GM21717 (cell line): ENCODE data around the gene SPATA2L.
"Not testable (repeated sequence)": the region's sequence is repeated elsewhere in the genome, so short reads cannot be mapped to it uniquely, and the experiment has no call there.

Experiments used
- ATAC-seq: cut with Tn5 transposase; IDR thresholded peaks from one replicate; pipeline ENCODE4 v1.9.1; 2021; ENCODE audit warnings: mild to moderate bottlenecking, moderate library complexity; ENCODE audit not compliant: unreplicated experiment

The SPATA2L gene

DNA sequence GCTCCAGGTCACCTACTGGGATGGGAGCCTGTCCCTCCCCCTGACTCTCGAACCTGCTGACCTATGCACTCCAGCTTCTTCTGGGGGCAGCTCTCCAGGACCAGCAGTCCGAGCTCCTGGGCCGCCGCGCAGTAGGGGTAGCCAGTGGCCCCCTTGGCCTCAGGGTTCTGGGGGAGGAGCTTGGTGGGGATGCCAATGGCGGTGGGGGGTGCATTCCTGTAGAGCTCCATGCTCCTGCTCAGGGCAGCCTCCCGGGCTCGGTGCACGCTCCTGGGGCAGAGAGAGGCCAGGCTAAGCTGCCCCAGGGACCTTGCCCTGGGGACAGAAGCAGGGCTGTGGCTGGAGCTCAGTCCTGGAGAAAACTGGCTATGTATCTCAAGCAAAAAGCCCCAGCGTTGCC, 7.7 kb upstream of the SPATA2L start:
- ATAC-seq = no peak

DNA sequence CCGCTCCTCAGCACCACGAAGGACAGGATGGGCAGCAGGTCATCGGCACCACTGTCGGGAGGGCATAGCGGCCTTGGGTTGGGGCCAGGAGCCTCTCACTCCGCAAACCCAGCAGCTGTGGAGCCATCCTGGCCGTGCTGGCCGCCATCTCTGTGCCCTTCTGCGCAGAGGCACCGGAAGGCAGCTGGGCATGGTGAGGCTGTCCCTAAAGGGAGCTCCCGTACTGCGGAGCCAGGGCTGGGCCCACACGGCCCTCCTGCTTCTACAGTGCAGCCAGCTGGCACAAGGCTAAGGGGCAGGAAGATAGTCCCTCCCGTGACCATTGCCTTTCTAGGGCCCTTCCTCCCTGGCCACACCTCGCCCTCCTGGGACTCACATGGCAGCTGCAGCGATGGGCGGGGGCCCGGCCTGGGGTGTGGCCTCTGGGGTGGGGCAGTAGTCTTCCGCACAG, 7.0 kb upstream of the SPATA2L start:
- no peak for ATAC-seq

DNA sequence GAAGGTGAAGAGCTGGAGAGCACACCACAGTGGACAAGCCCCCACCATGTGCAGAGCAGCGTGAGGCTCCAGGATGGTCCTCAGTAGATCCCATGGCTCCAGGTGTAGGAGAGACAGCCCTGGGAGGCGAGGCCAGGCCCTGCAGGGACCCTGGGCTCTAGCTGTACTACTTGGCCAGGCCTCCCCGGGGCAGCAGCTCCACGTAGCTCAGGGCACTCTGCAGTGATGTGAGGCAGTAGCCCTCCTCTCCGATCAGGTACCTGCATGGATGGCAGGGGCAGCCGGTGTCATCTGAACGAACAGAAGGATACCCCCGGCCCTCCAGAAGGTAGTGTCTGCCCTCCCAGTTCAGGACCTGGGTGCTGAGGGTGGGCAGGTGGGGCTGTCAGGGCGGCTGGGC, 6.2 kb upstream of the SPATA2L start:
- no peak for ATAC-seq

DNA sequence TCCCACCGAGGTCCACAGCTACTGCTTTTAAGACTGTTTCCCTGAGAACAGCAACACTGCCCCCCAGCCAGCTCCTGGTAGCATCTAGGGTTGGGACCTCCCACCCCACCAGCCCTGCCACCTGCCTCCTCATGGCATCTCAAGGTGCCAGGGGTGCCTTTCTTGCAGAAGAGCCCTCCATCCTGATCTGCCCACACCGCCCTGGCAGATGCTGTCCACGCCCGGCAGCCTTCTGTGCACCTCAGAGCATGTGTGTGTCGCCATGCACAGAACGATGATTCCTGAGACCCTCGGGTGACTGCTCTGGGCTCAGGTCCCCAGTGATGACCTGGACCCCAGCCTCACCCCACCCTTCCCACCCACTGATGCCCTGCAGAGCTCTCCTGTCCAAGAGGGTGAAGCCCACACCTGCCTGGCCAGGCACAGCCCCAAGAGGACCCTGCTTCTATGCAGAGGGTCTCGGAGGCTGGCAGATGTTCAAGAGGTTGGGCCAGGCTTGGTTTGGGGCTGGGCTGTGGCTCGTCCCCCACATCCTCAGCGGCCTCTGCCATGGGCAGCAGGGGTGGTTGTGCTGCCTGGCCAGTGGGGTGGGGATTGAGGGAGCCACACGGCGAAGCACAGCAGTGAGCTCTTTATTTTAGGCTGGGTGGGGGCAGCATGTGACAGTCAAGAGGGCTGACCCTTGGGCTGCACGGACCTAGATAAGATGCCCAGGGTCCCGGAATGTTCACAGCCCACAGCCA, 5.2 kb upstream of the SPATA2L start:
- ATAC-seq = no peak

DNA sequence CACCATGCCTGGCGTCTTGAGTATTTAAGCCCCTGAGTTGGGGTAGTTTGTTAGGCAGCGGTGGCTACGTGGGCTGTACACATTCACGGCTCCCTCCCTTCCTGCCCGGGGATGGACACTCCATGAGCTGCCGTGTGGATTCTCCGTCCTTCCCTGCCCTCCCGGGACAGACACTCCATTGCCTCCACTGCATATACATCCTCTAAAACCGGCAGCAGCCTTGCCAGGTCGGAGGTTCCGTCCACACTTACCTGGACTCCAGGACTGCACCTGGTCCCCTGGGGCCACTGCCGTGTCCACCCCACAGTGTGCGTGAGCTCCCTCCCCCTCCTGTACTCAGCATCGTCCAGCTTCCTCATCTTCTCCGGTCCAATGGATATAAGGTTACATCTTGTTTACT, 3.5 kb upstream of the SPATA2L start:
- no peak for ATAC-seq

DNA sequence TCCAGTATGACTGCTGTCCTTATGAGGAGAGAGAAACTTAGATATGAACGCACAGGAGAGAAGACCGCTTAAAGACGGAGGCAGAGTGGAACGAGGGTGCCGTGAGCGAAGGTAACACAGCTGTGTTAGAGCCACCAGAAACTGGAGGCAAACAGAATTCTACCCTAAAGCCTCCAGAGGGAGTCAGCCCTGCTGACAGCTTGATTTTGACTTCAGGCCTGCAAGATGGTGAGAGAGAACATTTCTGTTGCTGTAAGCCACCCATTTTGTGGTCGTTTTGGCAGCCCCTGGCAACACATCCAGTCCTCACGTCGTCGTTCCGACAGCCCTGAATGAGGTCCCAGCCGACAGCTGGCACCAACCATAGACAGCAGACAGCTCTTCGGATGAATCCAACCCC, 2.8 kb upstream of the SPATA2L start:
- ATAC-seq = no peak

DNA sequence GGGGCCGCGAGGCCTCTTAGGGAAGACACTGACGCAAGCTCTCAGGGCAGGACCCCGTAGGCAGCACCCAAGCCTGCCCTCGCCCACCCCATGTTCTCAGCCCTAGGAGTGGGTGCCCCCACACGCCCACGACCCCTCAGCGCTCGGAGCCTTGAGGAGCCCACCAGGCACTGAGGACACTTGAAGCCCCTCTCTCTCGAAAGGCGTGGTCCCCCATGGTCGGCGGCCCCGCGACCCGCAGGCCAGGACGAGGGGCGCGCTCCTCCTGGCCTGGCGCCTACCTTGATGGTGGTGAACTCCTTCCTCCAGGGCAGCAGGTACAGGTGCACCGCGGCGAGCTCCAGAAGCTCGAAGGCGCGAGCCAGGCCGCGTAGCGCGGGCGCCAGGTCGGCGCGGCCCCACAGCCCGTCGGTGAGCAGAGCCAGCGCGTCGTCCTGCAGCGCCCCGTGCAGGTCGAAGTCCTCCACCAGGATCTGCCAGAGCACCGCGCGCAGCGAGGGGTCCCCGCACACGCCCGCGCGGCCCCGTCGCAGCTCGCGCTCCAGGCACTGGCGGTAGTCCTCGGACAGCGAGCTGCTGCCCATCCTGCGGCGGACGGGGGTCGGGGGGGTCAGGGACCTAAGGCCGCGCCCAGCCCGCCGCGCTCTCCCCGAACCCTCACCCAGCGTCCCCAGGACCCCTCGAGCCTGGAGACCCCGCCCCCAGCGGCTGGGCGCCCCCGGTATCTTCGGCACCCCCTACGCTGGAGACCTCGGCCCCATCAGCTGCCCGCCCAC, 668 bp downstream of the SPATA2L start:
- ATAC-seq = no peak

DNA sequence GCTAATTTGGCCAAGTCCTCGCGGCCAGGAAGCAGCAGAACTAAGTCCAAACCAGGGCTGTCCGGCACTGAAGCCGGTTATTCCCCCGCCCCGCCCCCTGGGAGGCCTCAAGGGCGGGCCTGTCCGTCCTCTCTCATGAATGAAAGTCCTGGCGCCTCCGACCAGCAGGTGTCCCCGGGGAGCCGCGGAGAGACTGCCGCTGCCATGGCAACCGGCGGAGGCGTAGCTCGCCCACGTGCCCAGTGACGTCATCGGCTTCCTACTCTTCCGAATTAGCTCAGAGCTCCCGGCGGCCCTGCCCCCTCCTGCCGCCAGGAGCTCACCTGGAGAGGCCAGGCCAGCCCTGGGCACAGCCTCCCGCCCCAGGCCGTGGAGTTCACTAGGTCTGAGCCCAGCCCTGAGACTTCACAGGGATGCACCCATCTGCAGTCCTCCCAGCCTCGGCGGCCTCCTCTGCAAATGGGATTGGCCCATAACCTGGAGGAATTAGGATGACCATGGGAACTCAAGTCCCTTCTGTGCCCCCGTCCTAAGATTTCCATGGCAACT, 1.3 kb downstream of the SPATA2L start:
- peak; percentile 35 for ATAC-seq

DNA sequence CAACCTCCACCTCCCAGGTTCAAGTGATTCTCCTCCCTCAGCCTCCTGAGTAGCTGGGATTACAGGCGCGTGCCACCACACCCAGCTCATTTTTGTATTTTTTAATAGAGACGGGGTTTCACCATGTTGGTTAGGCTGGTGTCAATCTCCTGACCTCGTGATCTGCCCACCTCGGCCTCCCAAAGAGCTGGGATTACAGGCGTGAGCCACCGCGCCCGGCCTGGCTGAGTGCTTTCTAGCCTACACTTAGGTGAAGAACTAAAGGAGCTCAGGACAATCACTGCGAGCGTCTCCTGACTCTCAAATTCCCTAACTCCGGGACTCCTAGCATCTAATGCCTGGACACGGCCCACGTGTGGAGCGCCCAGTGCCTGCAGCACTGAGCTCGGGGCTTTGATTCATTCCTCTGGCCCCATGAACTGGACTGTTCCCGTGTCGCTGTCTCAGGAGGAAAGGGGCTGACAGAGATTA, 1.8 kb downstream of the SPATA2L start:
- not testable (repeated sequence) for ATAC-seq

DNA sequence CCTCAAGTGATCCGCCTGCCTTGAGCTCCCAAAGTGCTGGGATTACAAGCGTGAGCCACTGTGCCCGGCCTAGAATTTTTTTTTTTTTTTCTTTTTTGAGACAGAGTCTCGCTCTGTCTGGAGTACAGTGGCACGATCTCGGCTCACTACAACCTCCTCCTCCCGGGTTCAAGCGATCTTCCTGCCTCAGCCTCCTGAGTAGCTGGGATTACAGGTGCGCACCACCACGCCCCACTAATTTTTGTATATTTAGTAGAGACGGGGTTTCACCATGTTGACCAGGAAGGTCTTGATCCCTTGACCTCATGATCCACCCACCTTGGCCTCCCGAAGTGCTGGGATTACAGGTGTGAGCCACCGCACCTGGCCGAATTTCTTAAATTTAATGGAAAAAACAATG, 2.8 kb downstream of the SPATA2L start:
- ATAC-seq = not testable (repeated sequence)

DNA sequence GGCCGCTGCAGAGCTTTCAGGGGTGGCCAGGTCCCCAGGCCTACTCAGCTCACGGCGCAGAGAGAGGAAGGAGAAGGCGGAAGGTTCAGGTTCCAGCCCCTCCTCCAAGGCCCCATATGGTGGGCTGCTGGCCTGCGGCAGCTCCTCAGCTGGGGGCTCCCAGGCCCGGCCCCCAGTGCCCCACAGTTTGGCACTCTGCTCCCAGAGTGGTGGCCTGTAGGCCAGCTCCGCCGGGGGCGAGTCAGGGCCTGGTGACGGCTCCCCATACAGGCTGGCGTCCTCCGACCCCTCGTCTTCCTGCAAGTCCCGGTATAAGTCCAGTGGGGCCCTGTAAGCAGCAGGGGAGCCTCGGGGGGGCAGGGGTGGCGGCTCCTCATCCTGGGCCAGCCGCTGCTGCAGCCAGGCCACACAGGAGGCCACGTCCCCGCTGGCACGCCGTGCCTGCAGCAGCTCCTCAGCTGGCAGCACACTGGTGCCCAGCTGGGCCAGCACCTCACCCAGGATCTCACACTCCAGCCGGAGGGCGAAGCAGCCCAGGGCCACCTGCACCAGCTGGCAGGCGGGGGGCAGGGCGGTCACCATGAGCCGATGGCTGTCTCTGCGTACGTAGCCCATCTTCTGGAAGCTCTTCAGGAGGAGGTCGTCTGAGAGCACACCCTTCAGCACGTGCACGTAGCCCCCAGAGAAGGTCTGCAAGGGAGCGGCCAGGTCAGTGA, 3.7 kb downstream of the SPATA2L start:
- ATAC-seq = no peak

DNA sequence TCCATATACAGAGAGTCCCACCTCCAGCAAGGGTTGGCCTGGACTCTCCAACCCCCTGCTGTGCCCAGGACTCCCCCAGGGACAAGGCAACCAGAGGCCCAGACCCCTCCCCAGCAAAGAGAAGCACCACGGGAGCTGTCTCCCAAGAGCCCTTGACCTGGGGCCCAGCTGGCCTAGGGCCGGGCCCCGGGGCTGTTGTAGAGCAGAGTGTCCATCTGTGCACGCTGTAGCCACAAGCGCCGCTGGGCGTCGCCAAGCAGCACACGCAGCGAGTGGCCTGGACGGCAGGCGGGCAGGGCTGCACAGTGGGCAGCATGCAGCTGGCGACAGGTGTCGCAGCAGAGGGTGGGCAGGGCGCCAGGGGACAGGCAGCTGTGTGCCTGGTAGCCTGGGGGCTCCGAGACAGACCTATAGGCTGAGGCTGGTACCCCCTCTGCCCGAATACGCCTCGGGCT, 4.3 kb downstream of the SPATA2L start:
- no peak for ATAC-seq

DNA sequence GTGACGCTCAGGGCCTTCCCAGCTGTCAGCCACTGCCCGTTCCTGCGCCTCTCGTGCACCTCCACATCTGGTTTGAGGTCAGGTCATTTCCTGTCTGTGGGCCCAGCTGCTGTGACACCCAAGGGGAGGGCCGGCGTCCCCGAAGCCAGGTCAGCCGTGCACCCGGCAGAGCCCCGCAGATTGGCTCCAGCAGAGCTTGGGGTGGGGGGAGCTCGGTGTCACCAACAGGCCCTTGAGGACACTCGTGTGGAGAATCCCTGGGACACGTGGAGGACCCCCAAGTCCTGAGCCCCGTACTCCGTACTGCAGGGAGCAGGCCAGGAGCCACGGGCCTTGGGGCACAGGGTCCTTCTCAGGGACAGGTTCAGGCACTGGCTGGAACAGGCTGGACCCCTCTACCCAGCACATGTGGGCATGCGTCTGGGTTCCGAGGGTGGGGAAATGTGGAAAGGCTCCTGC, 4.8 kb downstream of the SPATA2L start:
- ATAC-seq = no peak

DNA sequence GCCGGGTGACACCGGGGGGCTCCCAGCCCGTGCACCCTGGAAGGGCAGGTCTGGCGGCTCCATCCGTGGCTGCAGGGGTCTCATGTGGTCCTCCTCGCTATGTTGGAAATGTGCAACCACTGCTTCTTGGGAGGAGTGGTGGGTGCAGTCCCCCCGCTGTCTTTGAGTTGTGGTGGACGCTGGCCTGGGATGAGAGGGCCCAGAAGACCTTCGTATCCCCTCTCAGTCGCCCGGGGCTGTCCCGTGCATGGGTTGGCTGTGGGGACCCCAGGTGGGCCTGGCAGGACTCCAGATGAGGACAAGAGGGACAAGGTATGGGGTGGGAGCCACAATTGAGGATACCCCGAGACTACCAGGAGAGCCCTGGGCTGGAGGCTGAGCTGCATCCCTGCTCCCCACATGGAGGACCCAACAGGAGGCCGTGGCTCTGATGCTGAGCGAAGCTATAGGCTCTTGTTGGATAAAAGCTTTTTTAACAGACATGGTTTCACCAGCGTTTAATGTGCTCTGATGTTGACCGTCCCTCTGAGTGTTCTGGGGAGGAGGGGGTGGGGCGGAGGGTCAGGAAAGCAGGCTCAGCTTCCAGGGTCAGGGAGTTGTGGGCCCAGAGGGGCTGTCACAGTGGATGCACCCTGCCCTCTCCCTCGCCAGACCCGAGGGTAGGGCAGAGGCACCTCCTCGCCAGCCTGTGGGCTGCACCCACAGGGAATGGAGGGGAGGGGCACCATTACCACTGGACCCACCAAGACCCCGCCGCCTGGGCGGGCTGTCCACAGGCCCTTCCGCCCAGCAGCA, 5.4 kb downstream of the SPATA2L start:
- ATAC-seq = no peak

DNA sequence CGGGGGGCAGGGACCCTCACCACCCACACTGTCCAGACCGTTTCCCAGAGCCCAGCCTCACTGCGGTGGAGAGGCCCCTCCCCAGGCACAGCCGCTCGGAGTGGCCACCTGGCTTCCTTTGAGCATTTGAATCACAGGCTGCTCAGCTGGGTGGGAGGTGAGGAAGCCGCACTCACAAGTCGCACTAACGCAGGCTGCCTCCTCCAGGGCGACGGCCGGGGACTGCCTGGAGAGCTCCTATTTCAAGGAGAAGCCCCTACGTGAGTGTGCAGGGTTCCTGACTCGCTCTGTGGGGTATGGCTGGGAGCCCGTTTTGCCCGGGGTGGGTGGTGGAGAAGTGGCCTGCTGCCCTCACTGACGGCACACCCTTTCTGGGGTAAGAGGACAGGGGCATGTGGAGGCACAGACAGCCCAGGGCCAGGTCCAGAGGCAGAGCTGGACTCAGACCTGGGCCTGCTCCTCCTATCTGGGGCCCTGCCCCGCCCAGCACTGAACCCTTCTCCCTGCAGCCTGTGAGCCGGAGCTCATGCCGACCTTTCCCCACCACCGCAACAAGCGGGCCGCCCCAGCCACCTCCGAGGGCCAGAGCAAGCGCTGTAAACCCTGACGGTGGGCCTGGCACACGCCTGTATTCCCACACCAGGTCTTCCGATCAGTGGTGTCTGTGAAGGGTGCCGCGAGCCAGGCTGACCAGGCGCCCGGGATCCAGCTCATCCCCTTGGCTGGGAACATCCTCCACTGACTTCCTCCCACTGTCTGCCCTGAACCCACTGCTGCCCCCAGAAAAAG, 6.2 kb downstream of the SPATA2L start:
- no peak for ATAC-seq

DNA sequence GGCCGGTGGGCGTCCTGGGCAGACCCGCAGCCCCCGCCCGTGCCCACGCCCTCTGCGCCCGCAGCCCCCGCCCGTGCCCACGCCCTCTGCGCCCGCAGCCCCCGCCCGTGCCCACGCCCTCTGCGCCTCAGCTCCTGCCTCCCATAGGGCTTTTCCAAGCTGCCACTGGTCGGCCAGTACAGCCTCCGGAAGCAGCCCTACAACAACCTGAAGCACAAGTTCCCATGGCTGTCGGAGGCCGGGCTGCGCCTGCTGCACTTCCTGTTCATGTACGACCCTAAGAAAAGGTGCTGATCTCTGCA, 6.8 kb downstream of the SPATA2L start:
- ATAC-seq = not testable (repeated sequence)

DNA sequence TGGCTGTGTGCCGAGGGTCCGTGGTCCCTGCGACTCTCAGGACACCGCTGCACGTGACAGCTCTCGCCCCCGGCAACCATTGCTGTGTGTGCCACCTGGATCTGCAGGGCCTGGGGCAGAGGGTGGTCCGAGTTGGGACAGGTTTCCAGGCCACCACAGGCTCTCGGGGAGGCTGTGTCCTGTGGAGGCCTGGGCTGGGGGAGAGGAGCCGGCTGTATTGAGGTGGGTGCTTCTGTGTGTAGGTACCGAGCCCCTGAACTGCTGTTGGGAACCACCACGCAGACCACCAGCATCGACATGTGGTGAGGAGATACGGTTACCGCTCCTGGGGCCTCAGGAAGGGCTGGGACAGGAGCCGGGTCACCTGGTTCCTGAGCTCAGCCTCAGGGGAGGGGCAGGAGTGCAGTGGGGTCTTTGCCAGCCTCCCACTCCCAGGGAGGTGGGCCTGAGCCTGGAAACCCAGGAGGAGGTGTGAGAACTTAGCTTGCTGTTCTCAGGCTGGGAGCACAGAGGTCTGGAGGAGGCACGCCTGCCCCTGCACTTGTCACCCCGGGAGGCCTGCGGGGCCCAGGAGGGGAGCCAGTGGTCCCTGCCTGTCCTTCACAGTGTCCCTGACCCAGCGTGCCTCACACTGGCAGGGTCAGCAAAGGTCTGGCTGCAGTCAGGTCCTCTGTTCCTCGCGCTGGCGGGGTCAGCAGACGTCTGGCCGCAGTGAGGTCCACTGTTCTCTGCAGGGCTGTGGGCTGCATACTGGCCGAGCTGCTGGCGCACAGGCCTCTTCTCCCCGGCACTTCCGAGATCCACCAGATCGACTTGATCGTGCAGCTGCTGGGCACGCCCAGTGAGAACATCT, 7.3 kb downstream of the SPATA2L start:
- ATAC-seq = no peak

DNA sequence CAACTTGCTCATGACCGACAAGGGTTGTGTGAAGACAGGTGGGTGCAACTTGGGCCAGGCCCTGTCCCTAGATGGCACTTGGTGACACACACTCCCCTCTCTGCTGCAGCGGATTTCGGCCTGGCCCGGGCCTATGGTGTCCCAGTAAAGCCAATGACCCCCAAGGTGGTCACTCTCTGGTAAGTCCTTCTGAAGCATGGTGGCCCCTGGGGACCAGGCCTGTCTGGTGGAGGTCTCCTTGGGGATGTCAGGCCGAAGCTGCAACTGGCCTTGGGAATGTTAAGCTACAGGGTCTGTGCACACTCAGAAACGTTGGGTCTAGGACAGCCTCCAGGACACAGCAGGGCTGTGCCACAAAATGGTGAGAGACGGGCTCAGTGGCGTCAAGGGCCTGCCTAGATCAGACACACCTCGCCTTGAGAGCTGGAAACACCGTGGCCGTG, 8.2 kb downstream of the SPATA2L start:
- ATAC-seq = no peak
